Measurements from ENCODE around the gene GARNL3.

DNA sequence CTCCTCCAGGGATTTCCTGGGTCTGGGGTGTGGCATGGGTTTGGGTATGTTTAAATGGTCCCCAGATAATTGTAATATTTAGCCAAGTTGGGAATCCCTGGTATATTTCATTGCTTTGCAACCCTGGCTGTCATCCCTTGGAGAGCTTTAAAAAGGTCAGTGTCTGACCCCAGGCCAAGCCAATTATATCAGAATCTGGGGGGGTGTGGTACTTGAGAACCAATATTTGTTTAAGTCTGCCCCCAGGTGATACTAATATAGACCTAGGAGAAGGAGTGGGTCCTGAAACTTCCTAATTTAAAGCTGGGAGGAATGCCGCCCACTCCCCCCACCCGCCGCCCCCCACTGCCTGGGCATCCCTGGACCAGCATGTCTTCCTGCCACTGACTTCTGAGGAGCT lies 94.2 kb downstream of the GARNL3 start:
- TF ChIP-seq, protein P1, sequence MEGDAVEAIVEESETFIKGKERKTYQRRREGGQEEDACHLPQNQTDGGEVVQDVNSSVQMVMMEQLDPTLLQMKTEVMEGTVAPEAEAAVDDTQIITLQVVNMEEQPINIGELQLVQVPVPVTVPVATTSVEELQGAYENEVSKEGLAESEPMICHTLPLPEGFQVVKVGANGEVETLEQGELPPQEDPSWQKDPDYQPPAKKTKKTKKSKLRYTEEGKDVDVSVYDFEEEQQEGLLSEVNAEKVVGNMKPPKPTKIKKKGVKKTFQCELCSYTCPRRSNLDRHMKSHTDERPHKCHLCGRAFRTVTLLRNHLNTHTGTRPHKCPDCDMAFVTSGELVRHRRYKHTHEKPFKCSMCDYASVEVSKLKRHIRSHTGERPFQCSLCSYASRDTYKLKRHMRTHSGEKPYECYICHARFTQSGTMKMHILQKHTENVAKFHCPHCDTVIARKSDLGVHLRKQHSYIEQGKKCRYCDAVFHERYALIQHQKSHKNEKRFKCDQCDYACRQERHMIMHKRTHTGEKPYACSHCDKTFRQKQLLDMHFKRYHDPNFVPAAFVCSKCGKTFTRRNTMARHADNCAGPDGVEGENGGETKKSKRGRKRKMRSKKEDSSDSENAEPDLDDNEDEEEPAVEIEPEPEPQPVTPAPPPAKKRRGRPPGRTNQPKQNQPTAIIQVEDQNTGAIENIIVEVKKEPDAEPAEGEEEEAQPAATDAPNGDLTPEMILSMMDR (IDR thresholded peaks at IDR 0.05), result no peak
- no peak for TF ChIP-seq POLR2A (IDR thresholded peaks at IDR 0.05)
